GF-D8 (cell line): ENCODE data around the gene LIN7A.

ENCODE experiments used
- DNase-seq: peaks from one replicate; lab custom pipeline; 2025; lab: John Stamatoyannopoulos, UW

LIN7A gene

DNA sequence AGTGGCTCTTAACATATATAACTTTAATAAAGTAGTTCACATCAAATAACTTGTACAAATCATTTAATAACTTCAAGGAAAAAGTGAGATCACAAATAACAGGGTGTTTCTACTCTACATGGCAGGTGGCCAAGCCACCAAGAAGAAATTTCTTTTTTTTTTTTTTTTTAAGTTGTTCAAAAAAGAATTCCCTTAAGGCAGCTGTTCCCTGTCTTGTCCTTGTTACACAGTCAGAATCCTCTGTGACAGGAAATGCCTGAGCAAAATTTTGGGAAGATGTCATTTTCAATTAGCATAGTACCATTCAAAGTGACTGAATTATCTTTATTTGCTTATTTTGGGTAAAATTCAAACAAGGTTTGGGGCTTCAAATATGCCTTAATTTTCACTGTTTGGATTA is 79.4 kb downstream of the LIN7A start:
- DNase-seq = no peak

DNA sequence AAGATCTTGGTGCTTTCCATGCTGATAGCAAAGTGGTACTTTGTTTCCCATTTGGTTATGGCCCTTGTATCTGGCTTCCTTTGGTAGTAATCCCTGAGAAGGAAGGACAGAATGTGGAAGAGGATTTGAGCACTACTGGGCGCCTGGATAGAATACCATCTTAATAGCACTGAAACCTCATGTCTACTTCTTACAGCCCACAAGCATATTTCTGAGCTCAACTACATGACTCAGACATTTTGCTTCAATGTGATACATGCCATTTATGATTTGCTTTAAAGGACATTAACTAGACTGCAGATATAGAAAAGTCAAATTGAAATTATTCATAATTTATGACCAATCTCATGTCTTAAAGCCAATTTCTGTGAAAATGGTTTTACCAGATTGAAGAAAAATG is 80.4 kb downstream of the LIN7A start:
- DNase-seq = no peak

DNA sequence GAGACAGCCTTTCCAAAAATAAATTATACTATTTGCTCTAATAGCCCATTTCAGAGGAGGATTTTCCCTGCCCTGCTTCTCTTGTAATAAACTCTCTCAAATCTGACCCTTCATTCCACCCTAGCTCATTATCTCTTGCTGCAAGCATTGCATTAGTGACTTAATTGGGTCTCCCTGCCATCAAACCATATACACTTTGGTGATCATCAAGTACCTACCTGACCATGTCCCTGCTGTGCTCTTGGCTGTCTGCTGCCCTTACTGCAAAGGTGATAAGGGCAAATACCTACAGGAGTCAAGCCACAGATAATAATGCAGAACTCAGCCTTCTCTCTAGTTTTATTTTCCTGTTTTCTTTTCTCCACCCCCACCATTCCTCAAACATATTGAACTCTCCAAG is 88.4 kb downstream of the LIN7A start:
- DNase-seq = no peak

DNA sequence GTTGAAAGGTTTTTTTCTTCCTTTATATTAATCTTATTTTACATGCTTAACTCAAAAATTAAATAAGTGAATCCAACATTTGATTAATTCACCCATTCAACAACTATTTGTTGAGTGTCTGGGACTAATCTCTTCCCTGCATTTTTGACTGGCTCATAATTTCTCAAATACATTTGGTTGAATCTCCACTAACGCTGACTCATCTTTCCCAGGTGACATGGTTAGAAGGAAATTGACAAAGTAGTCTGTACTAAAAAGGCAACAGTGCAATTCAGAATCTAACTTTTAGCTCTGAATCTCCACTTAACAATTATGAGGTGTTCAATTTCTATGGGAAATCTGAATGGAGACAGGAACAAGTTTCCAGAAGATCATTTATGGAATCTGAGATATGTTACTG is 88.9 kb downstream of the LIN7A start:
- DNase-seq = no peak

DNA sequence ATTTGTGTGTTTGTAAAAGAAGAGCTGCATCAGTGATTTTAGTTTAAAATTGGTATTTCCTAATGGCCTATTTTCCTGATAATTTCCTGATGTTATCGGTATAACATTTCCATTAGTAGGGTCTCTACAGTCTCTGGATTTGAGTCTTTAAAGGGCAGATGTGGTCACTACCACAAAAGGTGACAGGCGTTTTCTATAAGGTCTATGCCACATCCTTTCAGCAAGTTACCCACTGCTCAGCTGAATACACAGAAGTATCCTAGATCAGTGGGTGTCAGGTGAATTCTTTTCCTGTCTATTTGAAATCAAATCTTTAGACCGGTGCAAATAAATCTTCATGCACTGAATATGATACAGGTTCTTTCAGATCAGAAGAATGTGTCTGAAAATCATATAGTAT is 90.2 kb downstream of the LIN7A start:
- no peak for DNase-seq

DNA sequence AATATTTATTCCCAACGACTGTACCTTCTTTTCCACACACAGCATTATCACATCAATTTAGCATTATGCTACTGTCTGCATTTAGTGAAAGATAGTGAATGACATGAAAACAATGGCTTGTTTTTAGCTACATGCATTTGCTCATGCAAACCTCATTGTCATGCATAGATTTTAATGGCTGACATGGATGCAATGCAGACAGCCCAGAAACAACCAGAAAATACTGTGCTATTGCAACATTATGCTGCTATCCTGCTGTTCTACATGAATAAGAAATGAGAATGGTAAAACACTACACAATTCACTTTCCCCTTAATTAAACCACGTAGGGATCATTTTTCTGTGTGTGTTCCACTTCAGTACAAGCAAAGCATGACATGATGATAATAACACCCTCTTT is 90.8 kb downstream of the LIN7A start:
- no peak for DNase-seq

DNA sequence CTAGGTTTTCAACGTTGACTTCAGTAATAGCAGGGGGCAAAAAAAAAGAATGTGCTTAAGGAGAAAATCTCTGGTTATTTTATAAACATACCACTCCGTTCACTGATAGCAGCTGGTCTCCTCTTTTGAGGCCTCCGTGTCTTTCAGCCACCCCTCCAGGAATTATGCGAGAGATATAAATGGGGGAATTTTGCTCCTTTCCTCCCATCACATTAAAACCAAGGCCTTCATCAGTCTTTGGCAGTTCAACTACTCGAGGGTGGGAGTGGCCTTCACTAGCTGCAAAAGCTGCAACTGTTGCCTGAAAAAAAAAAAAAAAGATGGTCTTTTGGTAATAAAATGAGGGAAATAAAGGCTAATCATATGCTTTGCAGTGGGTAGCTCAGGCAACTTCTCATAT is 92.1 kb downstream of the LIN7A start:
- no peak for DNase-seq

DNA sequence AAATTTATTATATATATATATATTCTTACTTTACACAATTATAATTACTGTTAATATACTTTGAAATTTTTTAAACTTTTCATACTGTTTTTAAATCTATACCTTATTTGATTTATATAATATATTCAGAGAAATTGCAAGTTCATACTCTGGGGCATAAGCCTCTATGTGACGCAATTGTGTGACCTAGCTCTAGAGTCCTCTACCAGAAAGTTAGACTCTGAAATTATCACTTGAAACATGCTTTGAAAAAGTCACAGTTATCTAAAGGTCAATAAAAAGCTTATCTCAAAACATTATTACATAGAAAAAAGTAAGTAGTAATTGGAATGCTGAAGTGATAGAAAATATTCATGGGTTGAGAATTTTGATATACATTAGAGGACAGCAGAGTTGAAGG is 93.8 kb downstream of the LIN7A start:
- no peak for DNase-seq

DNA sequence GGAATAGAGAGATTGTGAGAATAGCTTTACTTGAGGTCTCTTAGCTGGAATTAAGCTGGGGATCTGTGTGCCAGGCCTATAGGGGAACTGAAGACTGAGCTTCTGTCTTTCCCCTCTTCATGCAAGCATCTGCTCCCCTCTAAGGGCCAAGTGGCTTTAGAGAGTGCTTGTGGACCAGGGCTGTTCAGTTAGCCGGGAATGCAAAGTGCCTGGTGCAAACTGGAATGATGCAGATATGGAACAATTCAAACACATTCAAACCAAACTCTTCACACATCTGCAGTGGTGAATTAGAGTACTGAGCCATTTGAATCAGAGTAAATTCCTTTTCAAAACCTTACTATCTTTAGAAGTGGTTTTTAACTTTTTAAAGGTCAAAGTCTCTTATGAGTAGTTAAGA is 99.0 kb downstream of the LIN7A start:
- no peak for DNase-seq

DNA sequence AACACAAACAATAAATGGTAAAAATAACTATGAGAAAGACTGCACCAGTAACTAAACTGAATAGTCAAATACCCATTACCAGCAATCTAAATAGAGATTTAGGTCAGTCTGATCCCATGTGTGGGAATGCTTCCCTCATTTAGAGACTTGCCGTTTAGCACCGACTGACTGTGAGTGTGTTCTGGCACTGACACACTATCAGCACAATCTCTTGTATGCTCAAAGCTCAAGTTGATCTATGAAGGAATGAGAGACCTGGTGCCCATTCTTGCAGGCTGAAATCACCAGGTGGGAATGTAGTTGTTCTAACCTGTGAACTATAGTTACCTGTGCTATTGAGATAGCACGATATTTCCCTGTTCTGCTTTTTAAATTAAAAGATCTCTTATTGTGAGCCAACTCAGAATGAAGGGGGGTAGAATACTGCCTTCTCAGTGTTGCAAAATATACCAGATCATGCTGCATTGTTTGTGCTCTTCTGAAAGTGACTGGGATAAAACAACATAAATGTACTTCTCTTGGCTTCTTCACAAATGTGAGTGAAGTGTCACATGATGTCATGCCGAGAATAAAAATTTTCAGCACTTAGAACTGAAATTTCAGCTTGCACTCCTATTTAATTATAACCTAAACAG is 99.6 kb downstream of the LIN7A start:
- DNase-seq = no peak

DNA sequence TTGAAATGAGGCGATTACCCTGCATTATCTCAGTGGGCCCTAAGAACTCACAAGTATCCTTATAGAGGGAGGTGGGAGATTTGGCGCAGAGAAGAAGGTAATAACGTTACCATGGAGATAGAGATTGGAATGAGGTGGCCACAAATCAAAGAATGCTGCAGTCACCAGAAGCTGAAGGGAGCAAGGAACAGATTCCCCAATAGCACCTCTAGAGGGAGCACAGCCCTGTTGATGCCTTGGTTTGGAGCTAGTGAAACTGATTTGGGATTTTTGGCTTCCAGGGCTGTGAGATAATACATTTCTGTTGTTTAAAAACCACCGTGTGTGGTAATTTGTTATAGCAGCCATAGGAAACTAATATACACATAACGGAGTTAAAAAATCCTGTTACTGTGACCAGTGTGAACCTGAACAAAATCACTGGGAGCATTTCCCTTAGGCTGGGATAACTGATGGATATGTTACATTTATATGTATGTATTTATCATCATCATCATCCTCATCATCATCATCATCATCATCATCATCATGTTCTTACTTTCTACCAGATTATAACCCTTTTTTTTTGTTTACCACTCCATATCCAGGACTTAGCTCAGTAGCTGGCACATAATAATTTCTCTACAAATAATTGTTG is 100.3 kb downstream of the LIN7A start:
- no peak for DNase-seq

DNA sequence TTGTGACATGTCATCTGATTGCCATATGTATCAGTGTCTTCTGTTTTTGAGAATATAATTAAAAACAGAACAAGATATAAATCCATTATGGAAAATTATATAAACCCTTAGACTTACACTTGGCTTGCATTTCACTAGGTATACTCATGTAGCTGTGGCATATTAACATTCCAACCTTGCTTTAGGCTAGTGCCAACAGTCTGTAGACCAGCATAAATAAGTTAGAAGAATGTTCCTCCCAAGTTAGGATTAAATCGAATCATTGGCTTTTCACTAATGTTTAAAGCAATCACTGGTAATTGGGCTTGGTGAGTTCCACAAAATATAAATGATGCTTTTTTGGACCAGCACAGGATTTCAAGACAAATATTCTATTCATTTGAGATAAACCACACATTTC is 103.0 kb downstream of the LIN7A start:
- no peak for DNase-seq

DNA sequence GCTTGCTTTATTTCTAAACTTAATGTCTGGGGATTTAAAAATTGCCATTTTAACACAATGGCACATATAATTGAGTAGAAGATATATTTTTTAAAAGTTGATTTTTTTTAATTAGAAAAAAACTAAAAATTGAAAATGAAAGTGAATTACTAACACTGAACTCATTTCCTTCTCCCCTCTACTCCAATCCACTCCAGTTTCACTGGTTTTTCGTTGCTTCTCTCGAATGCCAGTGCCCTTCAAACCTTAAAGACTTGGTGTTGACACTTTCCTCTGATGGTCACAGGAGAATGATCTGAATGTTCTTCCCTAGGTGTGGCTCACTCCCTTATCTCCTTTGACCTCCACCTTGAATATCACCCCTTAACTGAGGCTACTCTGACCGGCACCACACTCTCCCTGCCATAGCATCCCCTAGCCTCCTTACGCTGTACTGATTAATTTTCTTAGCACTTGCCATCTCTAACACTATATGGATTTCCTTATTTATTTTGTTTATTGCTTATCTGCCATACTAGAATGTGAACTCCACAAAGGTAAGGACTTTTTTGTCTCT is 107.1 kb downstream of the LIN7A start:
- DNase-seq = no peak

DNA sequence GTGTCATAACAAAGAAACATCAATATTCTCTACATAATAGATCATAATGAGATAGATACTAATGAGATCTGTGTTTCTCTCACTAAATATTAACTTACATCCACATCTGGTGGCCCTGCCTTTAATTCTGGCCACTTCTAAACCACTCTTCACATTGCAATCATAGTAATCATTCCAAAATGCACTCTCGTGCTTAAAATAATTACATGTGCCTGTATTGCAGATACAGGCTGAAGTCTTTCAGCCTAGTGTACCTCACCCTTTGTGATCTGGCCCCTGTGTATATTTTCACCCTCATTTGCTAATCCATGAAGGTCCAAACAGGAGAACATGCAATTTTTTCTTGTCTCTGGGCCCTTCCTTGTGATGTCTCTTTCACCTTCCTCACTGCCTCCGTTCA is 108.0 kb downstream of the LIN7A start:
- DNase-seq = no peak

DNA sequence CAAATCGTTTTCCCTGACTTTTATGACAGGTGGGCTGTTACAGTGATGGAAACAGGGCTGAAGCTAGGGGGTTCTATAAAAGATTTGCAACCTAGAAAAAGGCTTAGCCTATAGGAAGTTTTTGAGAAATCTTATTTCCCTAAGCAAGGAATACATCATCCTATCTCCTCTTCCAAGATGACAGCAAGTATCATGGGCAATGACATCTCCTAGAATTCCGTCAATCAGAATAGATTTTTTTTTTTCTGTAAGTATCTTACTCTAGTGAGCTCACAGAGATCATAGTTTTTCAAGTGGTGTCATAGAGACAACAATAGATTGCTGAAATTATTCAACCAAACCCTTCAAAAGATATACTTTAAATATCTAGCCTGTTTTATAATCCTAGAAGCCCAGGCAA is 112.2 kb downstream of the LIN7A start:
- DNase-seq = no peak

DNA sequence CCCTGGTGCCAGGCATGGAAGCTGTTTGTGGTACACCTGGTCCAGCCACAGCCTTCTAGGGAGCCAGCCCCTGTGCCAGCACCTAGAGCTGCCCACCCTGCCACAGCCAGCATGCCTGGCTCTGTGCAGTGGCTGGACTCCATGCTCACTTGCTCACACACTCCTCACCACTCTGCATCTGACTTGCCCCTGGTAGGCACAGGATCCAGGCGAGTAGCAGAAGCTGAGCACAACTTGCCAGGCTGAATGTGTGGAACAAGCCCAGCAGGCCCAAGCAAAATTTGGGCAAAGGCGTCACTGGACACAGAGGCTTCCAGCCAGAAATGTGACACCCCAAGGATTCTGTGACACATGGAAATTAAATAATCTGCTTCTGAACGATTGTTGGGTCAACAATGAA is 114.3 kb downstream of the LIN7A start:
- no peak for DNase-seq

DNA sequence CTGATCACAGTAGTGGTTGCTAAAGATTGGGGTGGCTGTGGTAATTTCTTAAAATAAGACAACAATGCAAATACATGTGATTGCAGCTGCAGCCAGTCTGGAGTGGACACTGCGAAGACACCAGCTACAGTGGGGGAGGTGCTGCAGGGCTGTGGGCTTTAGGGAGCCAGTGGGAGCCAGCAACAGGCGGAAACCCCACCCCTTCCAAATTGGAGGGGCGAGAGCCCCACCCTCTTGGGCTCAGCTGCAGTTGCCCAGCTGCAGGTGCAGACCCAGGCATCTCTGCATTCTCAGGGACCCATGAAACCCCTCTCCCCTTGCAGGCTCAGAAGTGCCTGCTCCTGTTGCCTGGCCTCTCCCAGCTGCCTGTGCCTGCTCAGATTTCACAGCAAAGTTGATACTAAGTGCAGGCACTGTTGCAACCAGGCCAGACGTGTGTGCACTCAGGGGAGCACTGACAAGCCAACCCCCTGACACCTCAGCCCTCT is 116.2 kb downstream of the LIN7A start:
- DNase-seq = no peak

DNA sequence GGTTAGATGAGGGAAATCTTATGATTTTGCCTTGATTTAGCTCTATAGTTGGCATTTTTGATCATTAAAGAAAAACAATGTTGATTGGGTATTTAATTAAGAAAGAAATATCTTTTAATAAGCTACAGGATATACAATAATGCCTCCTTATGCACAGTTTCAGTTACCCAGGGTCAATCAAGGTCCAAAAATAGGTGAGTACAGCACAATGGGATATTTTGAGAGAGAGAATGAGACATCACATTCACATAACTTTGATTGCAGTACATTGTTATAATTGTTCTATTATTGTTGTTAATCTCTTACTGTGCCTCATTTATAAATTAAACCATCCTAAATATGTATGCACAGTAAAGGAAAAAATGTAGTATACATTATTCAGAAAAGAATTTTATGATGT is 118.9 kb downstream of the LIN7A start:
- no peak for DNase-seq

DNA sequence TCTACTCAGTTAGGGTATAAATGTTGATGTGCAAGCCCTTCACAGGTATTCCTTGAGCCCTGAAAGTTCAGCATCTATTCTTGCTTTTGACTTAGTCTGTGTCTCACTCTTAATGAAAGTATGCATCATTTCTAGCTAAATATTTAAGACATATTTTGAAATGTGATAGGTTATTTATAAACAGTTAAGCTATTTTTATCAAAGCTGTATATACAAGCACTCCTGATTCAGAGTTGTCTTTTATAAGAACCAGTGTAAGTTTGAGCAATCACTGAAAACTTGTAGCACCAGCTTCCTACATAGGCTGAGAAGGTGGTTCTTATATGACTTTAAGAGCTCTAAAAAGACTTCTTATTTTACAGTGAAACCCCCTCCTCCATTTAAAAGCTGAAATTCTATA is 122.4 kb downstream of the LIN7A start:
- no peak for DNase-seq

DNA sequence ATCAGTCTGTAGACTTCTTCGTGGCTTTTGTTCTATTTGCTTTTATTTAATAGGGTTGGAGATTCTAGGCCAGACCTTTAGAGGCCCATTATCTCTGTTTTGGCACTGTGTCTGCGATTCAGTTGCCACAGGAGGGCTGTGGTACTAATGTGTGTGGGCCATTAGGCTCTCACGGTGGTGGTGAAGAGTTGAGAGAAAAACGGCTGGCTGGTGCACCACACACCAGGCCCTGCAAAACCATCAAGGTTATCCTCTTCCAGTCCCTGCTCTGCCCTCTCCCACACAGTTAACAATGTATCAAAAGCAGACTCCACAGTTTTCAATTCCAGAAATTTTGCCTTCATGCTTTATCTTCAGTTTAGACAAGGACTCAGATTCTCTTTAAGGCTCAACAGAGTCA is 123.3 kb downstream of the LIN7A start:
- no peak for DNase-seq

DNA sequence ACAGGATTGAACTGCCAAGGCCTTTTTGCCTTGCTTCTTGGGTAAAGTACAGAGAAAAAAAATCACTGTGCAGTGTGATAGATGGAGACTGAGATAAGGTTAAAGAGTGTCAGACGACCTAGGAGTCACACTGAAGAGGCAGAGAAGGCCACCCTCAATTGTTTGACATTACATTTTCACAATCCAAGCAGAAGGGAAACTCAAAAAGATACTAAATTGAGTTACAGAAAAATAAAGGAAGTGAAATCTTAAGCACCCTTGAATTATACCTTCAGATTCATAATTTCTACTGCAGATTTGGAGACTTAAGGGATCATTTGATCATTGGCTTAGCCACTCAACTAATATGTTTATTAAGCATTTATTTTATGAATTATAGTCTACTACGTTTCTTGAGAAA is 123.9 kb downstream of the LIN7A start:
- no peak for DNase-seq

DNA sequence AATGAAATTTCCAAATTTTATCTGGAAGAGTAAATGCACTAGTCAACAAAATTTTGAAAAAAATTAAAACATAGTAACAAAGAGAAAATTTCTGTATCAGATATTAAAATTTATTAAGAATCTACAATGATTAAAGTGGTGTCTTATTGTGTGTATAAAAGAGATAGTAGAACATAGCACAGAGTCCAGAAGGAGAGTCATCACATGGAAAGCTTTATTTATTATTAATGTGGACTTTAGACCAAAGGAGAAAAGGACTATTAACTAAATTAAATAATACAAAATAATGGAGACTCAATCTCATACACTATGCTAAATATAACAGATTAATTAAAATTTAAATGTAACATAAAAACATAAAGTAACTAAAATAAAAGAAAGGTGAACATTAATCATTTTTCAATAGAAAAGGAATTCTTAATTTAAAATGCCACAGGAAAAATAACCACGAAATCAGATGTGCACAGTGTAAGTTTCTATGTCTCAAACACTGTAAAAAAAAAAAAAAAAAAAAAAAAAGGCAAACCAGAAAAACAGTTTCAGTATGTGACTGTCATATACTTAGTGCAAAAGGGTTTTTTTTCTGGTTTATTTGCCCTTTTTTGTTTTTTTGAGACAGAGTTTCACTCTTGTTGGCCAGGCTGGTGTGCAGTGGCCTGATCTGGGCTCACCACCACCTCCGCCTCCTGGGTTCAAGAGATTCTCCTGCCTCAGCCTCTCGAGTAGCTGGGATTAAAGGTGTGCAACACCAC is 125.6 kb downstream of the LIN7A start:
- no peak for DNase-seq

DNA sequence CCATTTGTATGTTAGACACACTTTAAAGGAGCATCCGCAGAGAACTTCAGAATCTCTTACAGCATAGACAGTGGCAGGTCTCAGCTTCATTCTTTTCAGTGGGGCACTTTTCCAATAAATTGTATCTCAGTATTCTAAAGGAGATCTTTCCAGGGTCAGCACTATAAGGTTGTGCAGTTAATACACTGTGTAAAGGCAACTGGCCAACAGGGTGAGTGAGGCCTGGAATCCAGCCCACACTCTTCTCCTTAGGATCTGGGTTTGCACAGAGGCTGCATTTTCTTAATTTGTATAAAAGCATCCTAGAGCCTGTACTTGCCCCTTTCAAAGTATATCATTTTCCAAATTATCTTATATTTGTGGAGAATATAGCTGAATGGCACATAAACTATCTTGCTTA is 126.9 kb downstream of the LIN7A start:
- no peak for DNase-seq
